Kidney epithelial cell (primary cell): ENCODE results near the gene LDLRAD4. TPM values are rescaled to one million over a fixed set of nuclear protein-coding genes. Genes with fewer than 3 reads are reported as not detected.
"Not testable (repeated sequence)": the region's sequence is repeated elsewhere in the genome, so short reads cannot be mapped to it uniquely, and the experiment has no call there.

Experiments
- DNase-seq: peaks from one replicate; pipeline ENCODE4 v3.0.0-alpha.2; 2010; ENCODE audit warnings: low read depth
- H3K27me3 ChIP-seq: 2 replicates; pipeline ENCODE4 v1.6.0; 2011; ENCODE audit warnings: low read length; ENCODE audit not compliant: control insufficient read depth, insufficient read depth
- H3K36me3 ChIP-seq: 2 replicates; pipeline ENCODE4 v1.5.1; 2011; ENCODE audit warnings: low read length; ENCODE audit not compliant: control insufficient read depth, insufficient read depth
- H3K4me3 ChIP-seq: 2 replicates; pipeline ENCODE4 v1.5.1; 2011; ENCODE audit warnings: low read depth, mild to moderate bottlenecking, control low read depth, low read length
- CTCF ChIP-seq: IDR thresholded peaks from 2 replicates; pipeline ENCODE4 v1.5.1; 2011; ENCODE audit warnings: mild to moderate bottlenecking, moderate library complexity, low read length, control low read depth, inconsistent platforms; ENCODE audit not compliant: insufficient read depth, poor library complexity, severe bottlenecking
- total RNA-seq: library from RNA; depleted of rRNA; stranded (reverse); fragments of >200 nt; gene quantifications from 2 replicates; pipeline ENCODE4 v1.2.3, GENCODE V29; 2015

Gene LDLRAD4
- total RNA-seq, 1 donor from 2014 or later, result 5.8 TPM

GRCh38 chr18:13604786-13605185 is 386.2 kb downstream of the LDLRAD4 start:
- no peak for TF ChIP-seq CTCF
- no peaks in the 10 kb centered on the region for H3K27me3 ChIP-seq

GRCh38 chr18:13605477-13605876 is 386.9 kb downstream of the LDLRAD4 start:
- Histone ChIP-seq H3K27me3 (no peaks in the 10 kb centered on the region), H3K36me3 (no peaks in the 10 kb centered on the region), H3K4me3 (no peak overlapping the region)
- no peak for TF ChIP-seq CTCF
- DNase-seq, result no peak

More at GRCh38 chr18:13604786-13605185, 386.2 kb downstream of the LDLRAD4 start:
- DNase-seq, result no peak
- Histone ChIP-seq H3K4me3 (no peak overlapping the region), H3K36me3 (no peaks in the 10 kb centered on the region)

GRCh38 chr18:13605901-13606300 is 387.3 kb downstream of the LDLRAD4 start:
- Histone ChIP-seq H3K4me3 (no peak overlapping the region), H3K36me3 (no peaks in the 10 kb centered on the region), H3K27me3 (peaks cover 1% of the 10 kb centered on the region)
- TF ChIP-seq CTCF, result no peak
- no peak for DNase-seq

GRCh38 chr18:13606604-13607254 is 388.2 kb downstream of the LDLRAD4 start:
- Histone ChIP-seq H3K4me3 (no peak overlapping the region), H3K36me3 (no peaks in the 10 kb centered on the region), H3K27me3 (peaks cover 9% of the 10 kb centered on the region)
- DNase-seq, result no peak
- TF ChIP-seq CTCF, result no peak

GRCh38 chr18:13608024-13608562 is 389.5 kb downstream of the LDLRAD4 start:
- not testable (repeated sequence) for H3K4me3 ChIP-seq, H3K36me3 ChIP-seq, DNase-seq
- H3K27me3 ChIP-seq, result peaks cover 21% of the 10 kb centered on the region

- no peak for DNase-seq
Observed at GRCh38 chr18:13608791-13609532, 390.4 kb downstream of the LDLRAD4 start.

More at GRCh38 chr18:13608791-13609532, 390.4 kb downstream of the LDLRAD4 start:
- TF ChIP-seq CTCF, result no peak
- Histone ChIP-seq H3K4me3 (no peak overlapping the region), H3K36me3 (no peaks in the 10 kb centered on the region), H3K27me3 (peaks cover 26% of the 10 kb centered on the region)
